Common myeloid progenitor, CD34-positive (primary cell): ENCODE data around the gene RNGTT.

Experiments
- CTCF ChIA-PET: fragments of 350-600 bp; sonication (Branson Sonifier 250); formaldehyde crosslinking; loops from one replicate; lab custom pipeline; 2021; ENCODE audit warnings: antibody characterized with exemption; lab: Charles Lee
- POLR2A ChIA-PET: fragments of 350-600 bp; sonication (Branson Sonifier 250); formaldehyde crosslinking; loops from one replicate; lab custom pipeline; 2021; ENCODE audit warnings: antibody characterized with exemption; lab: Charles Lee
- DNase-seq, 3 donors: peaks; one replicate each; pipeline versions ENCODE4 v3.0.0 to v3.0.0-alpha.2; 2013
- H3K27ac ChIP-seq, 2 experiments: 1 replicate in 1 of 2; 2 replicates in 1 of 2; pipeline ENCODE4 v1.7.0; 2013; ENCODE audit warnings: inconsistent platforms in 2 of 2, low read length in 2 of 2, mild to moderate bottlenecking in 2 of 2, low read depth in 1 of 2, moderate library complexity in 1 of 2; ENCODE audit not compliant: severe bottlenecking in 2 of 2, insufficient read depth in 1 of 2, poor library complexity in 1 of 2
- H3K27me3 ChIP-seq, 5 experiments: replicated peaks in 2 of 5; 1 replicate in 3 of 5; 2 replicates in 2 of 5; pipeline versions ENCODE4 v1.6.1 to v1.7.0; 2013; ENCODE audit warnings: low read length in 4 of 5, mild to moderate bottlenecking in 2 of 5, moderate library complexity in 2 of 5, inconsistent platforms in 1 of 5; ENCODE audit not compliant: insufficient read depth in 5 of 5, control insufficient read depth in 4 of 5
- H3K36me3 ChIP-seq, 4 experiments: 1 replicate in 2 of 4; 2 replicates in 2 of 4; pipeline versions ENCODE4 v1.6.1 to v1.7.0; 2013; ENCODE audit warnings: low read length in 3 of 4, control low read depth in 1 of 4, mild to moderate bottlenecking in 1 of 4; ENCODE audit not compliant: control insufficient read depth in 4 of 4, insufficient read depth in 4 of 4
- H3K4me1 ChIP-seq, 4 experiments: 1 replicate in 3 of 4; 2 replicates in 1 of 4; pipeline versions ENCODE4 v1.6.1 to v1.7.1; 2013; ENCODE audit warnings: low read length in 3 of 4, mild to moderate bottlenecking in 3 of 4, control low read depth in 1 of 4, inconsistent platforms in 1 of 4, moderate library complexity in 1 of 4; ENCODE audit not compliant: control insufficient read depth in 4 of 4, insufficient read depth in 4 of 4; ENCODE audit errors: control extremely low read depth in 1 of 4
- H3K4me3 ChIP-seq, 7 experiments: 1 replicate in 4 of 7; 2 replicates in 3 of 7; pipeline versions ENCODE4 v1.5.1 to v1.7.0; 2013; ENCODE audit warnings: mild to moderate bottlenecking in 7 of 7, low read length in 6 of 7, moderate library complexity in 6 of 7, inconsistent platforms in 2 of 7, low read depth in 2 of 7, control low read depth in 1 of 7; ENCODE audit not compliant: insufficient read depth in 4 of 7, control insufficient read depth in 1 of 7; ENCODE audit errors: extremely low read depth in 1 of 7
- H3K9me3 ChIP-seq, 5 experiments: 1 replicate in 4 of 5; 2 replicates in 1 of 5; pipeline versions ENCODE4 v1.6.1 to v1.7.1; 2013; ENCODE audit warnings: low read length in 4 of 5, mild to moderate bottlenecking in 2 of 5, inconsistent platforms in 1 of 5, low read depth in 1 of 5, moderate library complexity in 1 of 5; ENCODE audit not compliant: control insufficient read depth in 4 of 5, insufficient read depth in 2 of 5; ENCODE audit errors: control extremely low read depth in 1 of 5
- WGBS: methylation state at CpG from one replicate; pipeline ENCODE4 v1.1.5; 2013; ENCODE audit not compliant: insufficient coverage; 5-methylcytosine and 5-hydroxymethylcytosine counted together

The RNGTT gene

GRCh38 chr6:88611721-88612120, 351.7 kb downstream of the RNGTT start:
- Histone ChIP-seq H3K36me3 (peaks cover 0 to 8% (median 7%) of the 10 kb centered on the region in 4 experiments), H3K4me1 (peaks cover 0 to 2% (median 0%) of the 10 kb centered on the region in 4 experiments), H3K4me3 (no peak overlapping the region), H3K27me3 (no peaks in the 10 kb centered on the region), H3K27ac (no peak overlapping the region), H3K9me3 (no peaks in the 10 kb centered on the region)
- DNase-seq = no peak
- CTCF ChIA-PET = no interaction called here
- POLR2A ChIA-PET = no interaction called here
- WGBS = 100% methylated on average over 2 of the region's 4 CpGs

GRCh38 chr6:88609983-88610382, 353.4 kb downstream of the RNGTT start:
- H3K36me3 ChIP-seq = peaks cover 0 to 8% (median 7%) of the 10 kb centered on the region in 4 experiments
- DNase-seq = no peak
- CTCF ChIA-PET = no interaction called here
- POLR2A ChIA-PET = no interaction called here
- WGBS = 96% methylated on average over 3 of the region's 3 CpGs
- peaks cover 0 to 5% (median 1%) of the 10 kb centered on the region in 4 experiments for H3K4me1 ChIP-seq
- no peak overlapping the region for H3K4me3 ChIP-seq
- H3K27ac ChIP-seq = no peak overlapping the region
- H3K9me3 ChIP-seq = no peaks in the 10 kb centered on the region
- H3K27me3 ChIP-seq = no peaks in the 10 kb centered on the region

GRCh38 chr6:88605271-88605670, 358.1 kb downstream of the RNGTT start:
- Histone ChIP-seq H3K4me1 (peaks cover 0 to 5% (median 1%) of the 10 kb centered on the region in 4 experiments), H3K36me3 (peaks cover 0 to 2% (median 0%) of the 10 kb centered on the region in 4 experiments), H3K4me3 (no peak overlapping the region), H3K9me3 (no peaks in the 10 kb centered on the region), H3K27ac (no peak overlapping the region), H3K27me3 (no peaks in the 10 kb centered on the region)
- WGBS = 21% methylated on average over 2 of the region's 3 CpGs
- POLR2A ChIA-PET = no interaction called here
- DNase-seq = no peak
- CTCF ChIA-PET = no interaction called here

- H3K9me3 ChIP-seq = no peaks in the 10 kb centered on the region
- no peak overlapping the region for H3K27ac ChIP-seq
- H3K36me3 ChIP-seq = no peaks in the 10 kb centered on the region
- H3K4me3 ChIP-seq = no peak overlapping the region
- ChIA-PET CTCF (no interaction called here), POLR2A (no interaction called here)
- no peaks in the 10 kb centered on the region for H3K27me3 ChIP-seq
- WGBS = 90% methylated on average over 6 of the region's 6 CpGs
- H3K4me1 ChIP-seq = no peaks in the 10 kb centered on the region
- no peak for DNase-seq
Observed at GRCh38 chr6:88599571-88599970, 363.8 kb downstream of the RNGTT start.

GRCh38 chr6:88596801-88597200, 366.6 kb downstream of the RNGTT start:
- Histone ChIP-seq H3K4me1 (no peaks in the 10 kb centered on the region), H3K4me3 (no peak overlapping the region), H3K36me3 (no peaks in the 10 kb centered on the region), H3K27me3 (no peaks in the 10 kb centered on the region), H3K27ac (no peak overlapping the region), H3K9me3 (peaks cover 0 to 7% (median 3%) of the 10 kb centered on the region in 5 experiments)
- WGBS = 94% methylated on average over 4 of the region's 4 CpGs
- no peak for DNase-seq
- ChIA-PET POLR2A (no interaction called here), CTCF (no interaction called here)

- no peak overlapping the region for H3K27ac ChIP-seq
- POLR2A ChIA-PET = no interaction called here
- CTCF ChIA-PET = no interaction called here
- peaks cover 0 to 11% (median 3%) of the 10 kb centered on the region in 5 experiments for H3K9me3 ChIP-seq
- H3K36me3 ChIP-seq = no peaks in the 10 kb centered on the region
- no peaks in the 10 kb centered on the region for H3K4me1 ChIP-seq
- WGBS = 90% methylated on average over 3 of the region's 3 CpGs
- peaks cover 0 to 2% (median 0%) of the 10 kb centered on the region in 5 experiments for H3K27me3 ChIP-seq
- DNase-seq = no peak
- H3K4me3 ChIP-seq = no peak overlapping the region
Observed at GRCh38 chr6:88588938-88589337, 374.5 kb downstream of the RNGTT start.

GRCh38 chr6:88587150-88587520, 376.3 kb downstream of the RNGTT start:
- ChIA-PET POLR2A (no interaction called here), CTCF (no interaction called here)
- H3K27me3 ChIP-seq = peaks cover 0 to 2% (median 0%) of the 10 kb centered on the region in 5 experiments
- H3K4me1 ChIP-seq = no peaks in the 10 kb centered on the region
- H3K9me3 ChIP-seq = peaks cover 1 to 12% (median 4%) of the 10 kb centered on the region in 5 experiments
- 69% methylated on average over 11 of the region's 12 CpGs for WGBS
- H3K36me3 ChIP-seq = no peaks in the 10 kb centered on the region
- H3K27ac ChIP-seq = no peak overlapping the region
- H3K4me3 ChIP-seq = no peak overlapping the region
- DNase-seq = no peak
